ENCODE results near the gene NTNG2. TPM values are rescaled to one million over a fixed set of nuclear protein-coding genes. Genes with fewer than 3 reads are reported as not detected.
A peak's percentile ranks its signal among the peaks of the same experiment; 100 is the strongest.

The NTNG2 gene
- total RNA-seq, 1 donor from 2014 or later, result 1.9 TPM

DNA sequence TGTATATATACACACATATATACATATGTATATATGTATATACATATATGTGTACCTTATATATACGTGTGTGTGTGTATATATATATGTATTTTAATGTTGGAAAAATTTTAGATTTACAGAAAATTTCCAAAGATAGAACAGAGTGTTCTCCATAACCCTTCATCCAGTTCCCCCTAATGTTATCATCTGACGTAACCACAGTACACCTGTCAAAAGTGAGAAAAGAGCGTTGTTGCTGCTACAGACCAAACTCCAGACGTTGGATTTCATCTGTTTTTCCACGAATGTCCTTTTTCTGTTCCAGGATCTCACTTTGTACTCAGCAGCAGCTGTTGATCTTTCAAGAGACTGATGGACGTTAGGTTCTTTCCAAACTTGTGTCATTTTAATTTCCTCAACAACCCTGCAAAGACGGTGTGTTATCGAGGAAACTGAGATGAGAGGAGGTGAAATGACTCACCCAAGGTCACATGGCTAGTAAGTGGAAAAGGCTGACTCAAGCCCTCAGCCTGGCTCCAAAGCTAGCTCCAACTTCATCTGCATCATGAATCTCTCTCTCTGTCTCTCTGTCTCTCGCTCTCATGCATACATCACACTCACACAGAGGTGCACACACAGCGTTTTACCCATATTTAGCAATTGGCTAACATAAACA, 17.0 kb upstream of the NTNG2 start:
- intact Hi-C loops (cut with micrococcal nuclease), result no loop called here
- ATAC-seq (no peak), DNase-seq (no peak)

DNA sequence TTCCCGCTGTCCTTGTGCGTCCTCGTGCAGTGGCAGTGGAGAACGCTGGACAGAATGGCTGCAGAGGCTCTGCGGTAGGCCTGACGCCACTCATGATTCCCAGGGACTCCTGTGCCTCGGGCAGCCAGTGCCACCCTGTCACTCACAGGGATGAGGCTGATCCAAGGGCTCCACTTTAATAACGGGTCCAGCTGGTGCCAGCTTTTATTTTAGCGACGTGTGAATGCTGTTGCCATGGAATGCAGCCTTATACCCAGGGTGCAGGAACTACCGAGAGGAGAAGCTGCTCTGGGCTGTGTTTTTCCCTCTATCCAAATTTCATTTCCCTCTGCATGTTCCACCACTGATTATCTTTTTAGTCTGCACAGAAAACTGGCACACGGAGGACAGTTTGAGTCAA, 15.8 kb upstream of the NTNG2 start:
- no peak for DNase-seq
- intact Hi-C loops (cut with micrococcal nuclease), result no loop called here
- peak; percentile 65 for ATAC-seq

DNA sequence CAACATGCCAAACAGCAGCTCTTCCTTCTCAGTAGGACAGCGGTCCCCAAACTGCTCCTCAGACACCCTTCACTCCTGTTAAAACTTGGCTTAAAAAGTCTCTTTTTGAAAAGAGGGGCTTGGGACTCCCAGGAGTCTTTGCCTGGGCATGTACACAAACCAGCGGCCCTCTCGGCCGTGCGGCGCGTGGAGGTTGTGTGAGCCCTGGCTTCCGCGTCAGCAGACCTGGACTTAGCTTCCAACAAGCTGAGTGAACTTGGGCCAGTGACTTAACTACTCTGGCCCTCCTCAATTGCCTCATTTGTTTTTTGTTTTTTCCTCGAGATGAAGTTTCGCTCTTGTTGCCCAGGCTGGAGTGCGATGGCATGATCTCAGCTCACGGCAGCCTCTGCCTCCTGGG, 15.3 kb upstream of the NTNG2 start:
- intact Hi-C loops (cut with micrococcal nuclease), result no loop called here
- DNase-seq (no peak), ATAC-seq (no peak)

DNA sequence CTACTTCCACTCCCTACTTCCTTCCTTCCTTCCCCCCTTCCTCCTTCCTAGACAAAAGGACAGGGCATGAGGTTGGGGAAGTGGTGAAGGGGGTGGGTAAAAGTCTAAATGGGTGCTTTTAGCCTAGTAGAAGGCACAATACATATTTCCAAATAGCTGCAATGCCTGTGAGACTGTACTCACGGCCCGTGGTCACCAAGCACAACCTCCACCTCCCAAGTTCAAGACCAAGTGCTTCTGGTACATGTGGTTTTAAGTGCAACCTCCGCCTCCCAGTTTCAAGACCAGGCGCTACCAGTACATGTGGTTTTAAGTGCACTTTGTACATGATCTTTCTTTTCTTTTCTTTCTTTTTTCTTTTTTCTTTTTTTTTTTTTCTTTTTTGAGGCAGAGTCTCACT, 14.5 kb upstream of the NTNG2 start:
- DNase-seq (no peak), ATAC-seq (no peak)
- intact Hi-C loops (cut with micrococcal nuclease), result no loop called here

DNA sequence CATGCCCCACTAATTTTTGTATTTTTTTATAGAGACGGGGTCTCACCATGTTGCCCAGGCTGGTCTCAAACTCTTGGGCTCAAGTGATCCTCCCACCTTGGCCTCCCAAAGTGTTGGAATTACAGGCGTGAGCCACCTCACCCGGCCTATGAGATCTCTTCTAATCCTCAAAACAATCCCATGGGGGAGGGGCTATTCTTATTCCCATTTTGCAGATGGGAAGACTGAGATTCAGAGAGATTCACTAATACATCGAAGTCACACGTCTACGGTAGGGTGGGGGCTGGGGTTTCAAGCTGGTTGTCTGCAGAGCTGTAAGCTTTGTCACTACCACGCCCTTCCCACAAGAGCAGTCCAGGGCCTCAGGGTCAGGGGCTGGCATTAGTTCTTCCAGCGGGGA, 14.0 kb upstream of the NTNG2 start:
- intact Hi-C loops (cut with micrococcal nuclease), result no loop called here
- DNase-seq, result no peak
- no peak for ATAC-seq

DNA sequence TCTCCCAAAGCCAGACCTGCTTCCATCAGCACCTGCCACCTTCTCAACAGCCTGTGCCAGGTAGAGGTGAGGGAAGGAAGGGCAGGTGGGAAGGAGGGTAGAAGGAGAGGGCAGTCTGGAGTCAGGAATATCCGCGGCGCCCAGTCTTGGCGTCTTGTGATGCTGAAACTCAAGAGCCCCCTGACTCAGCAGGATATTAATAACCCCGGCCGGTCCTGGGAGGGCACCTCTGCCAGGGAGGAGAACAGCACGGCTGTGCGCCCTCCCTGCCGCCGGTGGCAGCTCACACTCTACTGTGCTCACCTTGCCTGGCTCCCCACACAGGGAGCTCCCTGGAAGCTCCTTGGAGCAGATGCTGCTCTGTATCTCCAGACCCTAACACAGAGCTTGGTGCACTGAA, 11.6 kb upstream of the NTNG2 start:
- intact Hi-C loops (cut with micrococcal nuclease), result no loop called here
- ATAC-seq (peak; percentile 90), DNase-seq (peak; percentile 50)

DNA sequence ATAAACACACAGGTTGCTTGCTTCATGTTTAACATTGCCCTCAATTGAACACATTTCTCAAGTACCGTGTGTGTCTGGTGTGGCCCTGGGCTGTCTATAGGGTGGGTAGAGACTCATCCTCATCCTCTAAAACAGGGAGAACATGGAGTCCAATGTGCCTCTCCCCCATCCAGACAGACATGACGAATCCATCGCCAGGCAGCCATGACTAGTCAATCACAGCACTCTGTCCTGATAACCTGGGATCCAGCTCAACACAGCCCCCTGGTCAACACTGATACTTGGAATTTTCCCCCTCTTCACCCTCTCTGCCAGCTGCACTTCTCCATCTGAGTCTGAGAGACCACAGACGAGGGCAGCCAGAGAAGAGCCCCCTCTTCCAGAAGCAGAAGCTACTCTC, 10.7 kb upstream of the NTNG2 start:
- ATAC-seq (no peak), DNase-seq (no peak)
- intact Hi-C loops (cut with micrococcal nuclease), result no loop called here

DNA sequence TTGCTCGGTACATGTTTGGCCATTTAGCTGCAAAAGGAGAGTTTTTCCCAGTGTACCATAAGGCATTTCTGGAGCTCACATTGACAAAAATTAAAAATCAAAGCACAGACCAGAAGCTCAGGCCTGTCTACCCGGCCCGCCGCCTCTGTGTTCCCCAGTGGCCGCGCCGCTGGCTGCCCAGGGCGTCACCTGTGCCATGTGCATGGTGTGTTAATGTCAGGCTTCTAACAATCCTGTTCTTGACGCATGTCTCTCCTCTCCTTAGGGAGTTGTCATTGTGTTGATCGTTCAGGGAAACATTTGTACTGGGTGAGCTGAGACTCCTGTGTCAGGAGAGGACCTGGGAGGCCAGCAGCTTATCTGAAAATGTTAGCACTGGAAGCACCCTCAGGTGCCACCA, 9.6 kb upstream of the NTNG2 start:
- ATAC-seq, result no peak
- intact Hi-C loops (cut with micrococcal nuclease), result no loop called here

DNA sequence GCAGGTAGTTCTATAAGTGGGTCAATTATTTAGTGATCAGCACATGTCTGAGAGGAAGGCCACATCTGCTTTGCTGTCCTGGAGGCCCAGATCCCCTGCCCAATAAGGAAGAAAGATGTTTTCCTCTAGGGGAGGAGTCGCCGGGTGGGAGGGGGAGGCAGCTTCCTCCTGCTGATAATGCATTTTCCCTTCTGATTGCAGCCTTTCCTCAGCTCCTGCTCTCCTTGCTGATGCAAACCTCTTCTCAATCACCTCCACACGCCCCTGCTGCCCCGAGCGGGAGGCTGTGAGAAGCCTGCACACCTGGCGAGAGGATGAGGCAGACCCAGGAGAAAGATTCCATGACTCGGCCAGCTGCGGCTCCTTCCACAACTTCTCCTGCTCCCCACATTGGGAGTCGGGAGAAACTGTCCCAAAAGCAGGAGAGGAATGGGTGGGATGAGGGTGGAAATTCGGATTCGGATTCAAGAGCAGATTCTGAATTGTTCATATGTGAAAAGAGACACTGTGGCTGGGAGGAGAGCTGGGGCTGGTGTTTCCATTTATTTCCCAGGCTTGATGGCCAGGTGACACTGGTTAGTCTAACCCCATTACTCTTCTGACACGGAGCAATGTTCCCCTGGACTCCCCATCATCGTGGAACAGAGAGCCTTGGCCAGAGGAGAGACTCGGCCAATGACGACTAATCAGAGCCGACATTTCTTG, 6.8 kb upstream of the NTNG2 start:
- DNase-seq (no peak), ATAC-seq (no peak)
- intact Hi-C loops (cut with micrococcal nuclease), result no loop called here

More for the DNA sequence above, 9.6 kb upstream of the NTNG2 start:
- no peak for DNase-seq

DNA sequence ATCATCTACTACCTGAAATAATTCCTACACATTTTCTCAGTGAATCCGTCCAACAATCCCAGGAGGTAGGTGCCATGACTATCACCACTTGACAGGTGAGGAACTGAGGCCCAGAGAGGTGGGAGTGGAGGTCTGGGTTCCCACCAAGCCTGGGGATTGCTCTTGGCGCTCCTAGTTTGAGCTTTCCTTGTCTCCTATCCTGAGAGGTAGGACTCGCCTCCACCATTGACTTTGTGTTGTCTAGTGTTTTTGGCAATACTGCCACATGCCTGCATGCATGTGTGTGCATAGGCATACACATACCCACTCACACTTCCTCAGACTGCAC, 6.3 kb upstream of the NTNG2 start:
- ATAC-seq (no peak), DNase-seq (no peak)
- intact Hi-C loops (cut with micrococcal nuclease), result no loop called here

DNA sequence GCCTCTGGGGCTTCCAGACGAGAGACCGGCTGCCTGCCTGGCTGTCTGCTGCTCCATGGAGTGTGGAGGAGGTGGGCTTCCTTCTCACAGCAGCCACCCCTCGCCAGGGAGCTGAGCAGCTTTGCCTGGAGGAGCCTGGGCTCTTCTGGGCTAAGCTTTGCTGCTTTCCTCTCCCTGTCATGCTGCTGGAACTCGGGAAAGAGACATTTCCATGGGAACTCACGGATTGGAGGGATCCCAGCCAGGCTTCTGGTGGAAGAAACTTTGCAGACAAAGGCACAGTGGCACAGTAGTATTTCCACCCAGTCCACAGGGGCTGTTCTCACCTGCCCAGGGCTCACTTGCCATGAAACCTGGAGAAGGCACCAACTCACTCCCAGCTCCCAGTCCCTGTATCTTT, 5.6 kb upstream of the NTNG2 start:
- intact Hi-C loops (cut with micrococcal nuclease), result no loop called here
- no peak for DNase-seq
- no peak for ATAC-seq

DNA sequence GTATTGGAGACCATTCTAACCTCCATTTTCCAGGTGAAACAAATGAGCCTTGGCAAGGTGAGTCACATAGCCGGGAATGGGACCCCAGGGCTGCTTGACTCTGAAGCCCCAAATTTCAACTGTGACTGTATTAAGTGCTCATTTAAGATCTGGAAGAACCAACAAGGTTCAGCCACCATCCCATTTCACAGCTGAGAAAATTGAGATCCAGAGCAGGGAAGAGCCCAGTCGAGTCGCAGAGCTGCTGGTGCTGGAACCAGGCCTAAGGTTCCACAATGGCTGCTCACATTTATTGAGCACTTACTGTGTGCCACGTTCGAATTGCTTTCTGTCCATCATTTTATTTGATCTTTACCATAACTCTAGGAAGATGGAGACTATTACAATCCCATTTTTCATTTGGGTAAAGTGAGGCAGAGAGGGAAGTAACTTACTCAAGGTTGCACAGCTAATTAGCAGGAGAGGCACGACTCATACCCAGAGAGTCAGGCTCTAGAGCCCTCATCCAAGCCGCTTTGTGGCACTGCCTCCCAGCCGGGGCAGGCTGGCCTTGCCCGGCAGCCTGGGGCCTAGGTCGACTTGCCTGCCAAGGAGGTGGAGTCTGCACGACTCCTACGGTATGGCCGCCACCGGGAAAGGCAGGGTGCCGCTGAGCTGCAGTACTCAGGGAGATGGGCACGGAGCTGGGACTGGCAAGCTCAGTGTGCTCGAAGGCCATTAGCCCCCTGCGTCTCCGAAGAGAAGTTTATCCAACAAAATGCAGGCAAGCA, 4.3 kb upstream of the NTNG2 start:
- DNase-seq, result no peak
- no peak for ATAC-seq
- intact Hi-C loops (cut with micrococcal nuclease), result no loop called here

DNA sequence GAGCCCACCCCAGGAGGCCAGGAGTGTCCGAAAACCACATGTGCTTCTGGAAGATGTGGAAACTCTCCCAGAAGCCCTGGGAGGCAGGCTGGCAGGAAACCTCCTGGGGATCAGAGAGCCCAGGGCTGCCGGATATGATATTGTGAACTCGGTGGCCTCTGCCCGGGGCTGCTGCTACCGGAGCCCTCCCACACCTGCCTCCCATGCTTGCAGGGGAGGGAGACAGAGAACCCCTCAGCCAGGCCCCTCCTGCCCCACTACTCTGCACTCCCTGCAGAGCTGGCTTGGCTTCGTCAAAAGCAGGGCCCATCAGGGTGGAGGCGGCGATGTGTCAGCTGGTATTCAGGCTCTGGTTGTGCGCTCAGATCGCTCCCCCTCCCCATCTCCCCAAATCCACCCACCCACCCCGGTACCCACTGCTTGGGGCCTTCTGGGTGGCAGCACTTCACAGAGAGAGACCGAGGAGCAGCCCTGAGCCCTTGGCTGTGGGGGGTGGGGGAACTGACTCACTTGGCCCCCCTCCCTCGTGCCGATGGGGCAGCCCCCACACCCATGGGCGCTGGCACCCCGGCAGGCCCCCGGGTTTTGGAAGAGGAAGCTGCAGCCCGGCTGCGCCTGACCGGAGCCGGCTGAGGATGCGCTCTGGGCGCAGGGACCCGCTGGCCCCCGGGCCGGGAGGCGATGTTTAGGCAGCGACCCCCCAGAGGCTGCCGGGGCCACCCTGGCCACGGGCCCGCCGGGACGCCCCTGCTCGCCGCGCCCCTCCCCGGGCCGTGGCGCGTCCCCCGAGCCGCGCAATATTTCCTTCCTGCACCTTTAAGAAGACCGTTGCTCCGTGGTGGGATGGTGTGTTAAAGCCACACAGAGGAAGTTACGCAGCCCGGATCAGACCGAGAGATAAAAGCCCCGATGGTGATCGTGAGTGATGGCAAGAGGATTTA, 786 bp upstream of the NTNG2 start:
- intact Hi-C loops (cut with micrococcal nuclease), result loop anchor here (10.0 kb wide), 1 partner anchor 74 kb away; no protein-coding TSS in a partner anchor
- peak; percentile 5 for ATAC-seq
- DNase-seq, result no peak

DNA sequence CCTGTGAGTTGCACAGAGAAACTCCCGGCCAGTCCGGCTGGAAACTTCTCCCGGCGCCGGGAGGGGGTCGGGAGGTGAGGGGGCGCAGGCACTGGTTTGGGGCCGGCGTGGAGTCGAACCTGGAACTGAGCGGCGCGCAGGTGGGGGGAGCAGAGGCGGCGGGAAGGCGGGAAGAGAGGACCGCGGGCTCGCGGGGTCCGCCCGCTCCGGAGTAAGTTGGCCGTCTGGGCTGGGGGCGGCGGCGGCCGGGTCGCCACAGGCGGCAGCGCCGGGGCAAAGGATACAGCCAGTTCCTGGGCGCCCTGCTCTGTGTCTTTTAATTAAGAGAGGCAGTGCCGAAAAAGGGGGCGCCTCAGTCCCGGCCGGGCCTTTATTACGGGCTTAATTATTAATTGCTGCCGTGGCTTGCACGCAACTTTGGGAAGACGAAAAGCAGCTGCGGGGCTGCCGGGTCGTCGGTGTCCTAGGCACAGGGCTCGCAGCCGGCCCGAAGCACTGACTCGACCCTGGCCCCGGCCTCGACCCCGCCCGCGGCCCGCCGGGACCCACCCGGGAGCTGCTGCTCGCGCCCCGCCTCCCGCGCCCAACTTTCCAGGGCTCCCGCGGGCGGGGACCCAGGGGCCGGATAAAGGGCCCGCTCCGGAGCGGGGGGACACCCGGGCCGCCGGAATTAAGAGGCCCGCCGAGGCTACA, 1.1 kb downstream of the NTNG2 start:
- peak; percentile 21 for ATAC-seq
- intact Hi-C loops (cut with micrococcal nuclease), result loop anchor here (10.0 kb wide), 1 partner anchor 72 kb away; no protein-coding TSS in a partner anchor
- DNase-seq, result no peak

DNA sequence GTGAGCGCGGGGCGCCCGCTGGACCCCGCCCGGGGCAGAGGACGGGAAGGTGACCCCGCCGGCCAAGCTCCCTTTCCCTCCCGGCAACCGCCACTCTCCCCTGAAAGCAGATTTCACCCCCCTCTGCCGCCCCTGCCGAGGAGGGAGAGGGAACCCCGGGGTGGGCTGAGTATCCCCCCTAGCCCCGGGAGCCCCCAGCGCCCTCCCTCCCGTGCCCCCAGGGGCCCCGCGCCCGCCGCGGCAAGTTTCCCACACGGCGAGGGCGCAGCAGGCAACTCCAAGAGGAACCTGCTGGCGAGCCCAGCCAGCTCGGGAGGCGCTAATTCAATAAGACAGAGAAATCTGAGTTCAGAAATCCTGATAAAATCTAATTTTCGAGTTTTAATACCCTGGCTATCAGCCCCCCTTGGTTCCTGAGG, 1.6 kb downstream of the NTNG2 start:
- intact Hi-C loops (cut with micrococcal nuclease), result loop anchor here (10.0 kb wide), 1 partner anchor 71 kb away; no protein-coding TSS in a partner anchor
- DNase-seq (peak; percentile 55), ATAC-seq (peak; percentile 23)

DNA sequence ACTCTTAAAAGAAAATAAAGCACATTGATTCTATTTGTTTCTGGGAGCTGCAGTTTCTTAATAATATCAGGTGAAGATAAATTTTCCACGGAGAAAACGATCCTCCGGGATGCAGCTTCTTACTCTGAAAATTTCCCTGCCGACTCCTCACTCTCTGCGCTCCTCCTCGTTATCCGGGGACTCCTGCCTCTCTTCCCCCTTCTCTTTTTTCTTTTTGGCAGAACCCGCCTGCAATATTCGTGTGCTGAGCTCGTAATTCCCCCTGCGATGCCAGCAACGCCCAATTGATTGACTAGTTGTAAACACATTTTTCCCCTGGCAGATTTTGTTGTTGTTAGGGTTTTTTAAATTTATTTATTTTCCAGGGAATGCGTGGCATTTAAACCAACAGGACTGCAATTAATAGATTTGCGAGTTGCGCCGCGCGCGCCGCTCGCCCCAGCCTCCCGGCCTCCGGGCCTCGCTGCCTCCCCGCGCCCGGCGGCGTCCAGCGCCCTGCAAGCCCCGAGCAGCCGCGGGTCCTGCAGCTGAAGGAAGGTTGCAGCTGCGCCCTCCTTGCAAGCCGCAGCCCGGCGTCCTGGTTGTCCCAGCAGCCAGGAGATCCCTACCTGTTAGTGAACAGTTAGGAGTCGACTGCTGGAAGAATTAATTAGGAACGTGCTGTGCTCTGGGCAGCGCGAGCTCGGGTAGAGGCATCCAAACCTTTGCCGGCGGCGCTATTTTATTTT, 2.2 kb downstream of the NTNG2 start:
- intact Hi-C loops (cut with micrococcal nuclease), result loop anchor here (10.0 kb wide), 1 partner anchor 71 kb away; no protein-coding TSS in a partner anchor
- ATAC-seq (peak; percentile 42), DNase-seq (no peak)

DNA sequence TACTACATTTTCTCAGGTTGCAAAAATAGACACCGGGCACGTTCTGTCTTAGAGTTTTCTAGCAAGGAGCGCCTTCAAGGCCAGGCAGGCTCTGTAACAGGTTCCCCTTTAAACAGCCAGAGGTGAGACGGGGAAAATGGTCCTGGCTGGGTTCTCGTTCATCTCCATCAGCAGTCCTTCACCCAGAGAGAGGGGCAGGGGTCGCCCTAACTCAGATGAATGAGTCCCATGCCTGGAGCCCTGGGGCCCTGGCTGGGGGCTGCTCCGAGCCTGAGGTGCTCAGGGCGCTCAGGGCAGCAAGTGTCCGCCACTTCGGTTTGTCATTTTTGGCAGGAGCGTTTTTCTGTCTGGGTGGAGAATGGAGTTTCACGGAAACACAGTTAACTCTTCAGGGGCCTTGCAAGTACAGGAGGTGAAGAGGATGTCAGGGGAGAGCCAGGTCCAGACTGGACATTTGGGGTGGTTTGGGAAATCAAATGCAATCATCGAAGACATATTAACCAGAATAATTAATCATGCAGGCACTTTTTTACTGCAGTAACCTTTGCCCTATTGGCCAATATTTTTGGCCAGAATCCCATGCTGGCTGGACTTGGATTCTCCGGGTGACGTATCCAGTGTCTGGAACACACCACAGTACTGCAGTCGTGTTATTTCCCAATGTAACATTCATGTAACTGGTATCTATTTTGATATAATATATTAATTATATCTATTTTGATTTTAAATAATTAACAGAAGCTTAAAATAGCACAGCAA, 2.9 kb downstream of the NTNG2 start:
- intact Hi-C loops (cut with micrococcal nuclease), result loop anchor here (10.0 kb wide), 1 partner anchor 70 kb away; no protein-coding TSS in a partner anchor
- ATAC-seq, result peak; percentile 56
- no peak for DNase-seq

Data from left ventricle myocardium superior (tissue), 1 donor.